H54 (cell line): Measurements from ENCODE around the gene RUFY3.

Experiments
- DNase-seq: peaks from one replicate; pipeline ENCODE4 v3.0.0; 2011; ENCODE audit warnings: low spot score, mixed read lengths; ENCODE audit not compliant: insufficient read length
- FAIRE-seq: peaks from 3 replicates; lab custom pipeline; 2011; peaks lifted over from hg19 to GRCh38; lab: Jason Lieb, UNC
- POLR2A ChIP-seq: IDR thresholded peaks from 2 replicates; pipeline ENCODE4 v1.6.1; 2011; ENCODE audit warnings: low read depth, mild to moderate bottlenecking, low read length

Gene RUFY3

DNA sequence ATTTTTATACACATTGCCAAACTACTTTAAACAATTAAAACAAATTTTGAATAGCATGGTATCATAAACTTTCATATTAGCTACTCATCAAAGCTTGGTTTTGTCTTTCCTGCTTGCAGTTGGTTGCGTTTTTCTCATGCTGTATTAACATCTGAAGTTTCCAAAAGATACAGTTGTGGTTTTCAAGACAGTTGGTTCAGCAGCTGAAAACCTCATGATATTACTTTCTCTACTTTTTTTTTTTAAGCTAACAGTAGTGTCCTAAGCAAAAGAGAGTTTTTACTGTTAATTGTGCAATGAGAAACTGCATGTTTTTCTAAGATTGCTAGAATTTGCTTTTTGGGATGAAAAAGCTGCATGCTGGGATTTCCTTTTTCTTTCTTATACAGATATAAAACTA lies 15.2 kb downstream of the RUFY3 start:
- FAIRE-seq (no peak), DNase-seq (no peak)
- no peak for TF ChIP-seq POLR2A

DNA sequence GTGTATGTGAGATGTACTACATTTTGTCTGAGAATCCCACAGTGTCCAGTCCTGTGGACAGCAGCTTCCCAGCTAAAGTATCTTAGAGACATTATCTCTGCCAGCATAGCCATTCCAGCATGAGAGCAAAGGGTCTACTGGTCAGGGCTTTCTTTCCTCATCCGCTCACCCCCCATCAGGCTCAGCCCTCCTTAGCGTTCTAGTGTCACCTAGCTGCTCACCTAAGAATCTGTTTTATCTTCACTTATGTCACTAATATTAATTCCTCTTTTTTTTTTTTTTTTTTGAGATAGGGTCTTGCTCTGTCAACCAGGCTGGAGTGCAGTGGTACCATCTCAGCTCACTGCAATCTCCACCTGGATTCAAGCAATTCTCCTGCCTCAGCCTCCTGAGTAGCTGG lies 15.6 kb downstream of the RUFY3 start:
- no peak for DNase-seq
- no peak for FAIRE-seq
- no peak for TF ChIP-seq POLR2A

DNA sequence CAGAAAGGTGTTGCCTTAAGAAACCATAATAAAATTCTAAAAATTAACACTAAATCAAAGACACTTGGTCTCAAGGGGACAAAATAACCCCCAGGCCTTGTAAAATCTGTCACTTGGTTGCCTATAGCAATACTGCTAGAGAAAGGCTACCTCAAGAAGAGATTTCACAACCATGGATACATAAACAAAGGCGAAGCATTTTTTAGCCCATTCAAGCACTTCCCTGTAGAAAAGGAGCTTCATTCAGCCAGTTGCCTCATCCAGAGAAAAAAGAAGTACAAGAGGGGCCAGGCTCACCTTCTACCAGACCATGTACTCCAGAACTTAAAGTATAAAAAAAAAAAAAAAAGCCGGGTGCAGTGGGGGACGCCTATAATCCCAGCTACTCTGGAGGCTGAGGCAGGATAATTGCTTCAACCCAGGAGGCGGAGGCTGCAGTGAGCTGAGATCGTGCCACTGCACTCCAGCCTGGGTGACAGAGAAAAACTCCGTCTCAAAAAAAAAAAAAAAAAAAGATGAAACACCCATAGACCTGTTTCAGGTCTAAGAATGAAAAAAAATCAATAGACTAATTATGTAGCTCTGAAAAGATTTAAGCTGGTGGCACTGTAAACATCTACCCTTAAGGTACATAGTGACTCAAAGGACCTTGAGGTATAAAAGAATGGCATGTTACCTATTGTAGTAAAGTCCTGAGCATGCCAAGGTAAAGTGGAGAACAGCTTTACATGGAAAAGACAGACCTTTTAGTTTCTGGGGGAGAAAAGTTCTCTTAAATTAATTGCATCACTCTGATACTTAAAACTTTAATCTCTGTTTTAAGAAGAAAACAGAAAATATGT lies 18.0 kb downstream of the RUFY3 start:
- no peak for DNase-seq
- FAIRE-seq: no peak
- no peak for TF ChIP-seq POLR2A

DNA sequence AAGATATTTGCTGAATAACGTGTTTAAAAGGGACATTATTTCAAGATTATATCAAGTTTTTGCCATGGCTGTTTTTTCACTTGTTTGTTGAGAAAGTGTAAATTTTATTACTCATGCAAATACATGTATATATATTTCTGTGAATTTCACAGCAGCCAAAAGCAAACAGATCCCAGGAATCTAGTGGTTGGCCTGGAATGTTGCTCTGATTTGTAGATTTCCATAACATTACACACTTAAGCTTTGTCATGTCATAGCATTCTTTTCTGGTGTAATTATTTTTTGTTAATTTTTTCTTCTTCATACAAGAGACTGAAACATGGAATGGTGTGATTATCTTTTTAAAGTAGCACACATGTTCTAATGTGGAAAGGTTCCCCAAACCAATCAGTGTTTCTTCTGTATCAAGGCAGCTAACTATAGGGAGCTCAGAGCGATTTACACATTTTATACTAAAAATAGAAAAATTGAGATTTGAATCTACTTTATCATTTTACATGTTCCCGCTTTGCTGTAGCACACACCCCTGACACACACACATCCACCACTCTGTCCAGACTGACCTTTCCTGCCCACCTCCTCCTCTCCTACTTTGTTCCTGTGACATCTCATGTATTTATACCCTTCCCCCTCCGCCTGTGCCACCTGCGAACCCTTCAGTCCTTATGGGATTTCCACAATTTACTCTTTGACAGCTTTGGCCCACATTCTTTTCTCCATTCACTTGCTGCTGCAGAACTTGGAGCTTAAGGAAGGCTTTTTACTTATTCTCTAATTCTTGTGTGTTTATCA lies 20.3 kb downstream of the RUFY3 start:
- no peak for TF ChIP-seq POLR2A
- no peak for FAIRE-seq

DNA sequence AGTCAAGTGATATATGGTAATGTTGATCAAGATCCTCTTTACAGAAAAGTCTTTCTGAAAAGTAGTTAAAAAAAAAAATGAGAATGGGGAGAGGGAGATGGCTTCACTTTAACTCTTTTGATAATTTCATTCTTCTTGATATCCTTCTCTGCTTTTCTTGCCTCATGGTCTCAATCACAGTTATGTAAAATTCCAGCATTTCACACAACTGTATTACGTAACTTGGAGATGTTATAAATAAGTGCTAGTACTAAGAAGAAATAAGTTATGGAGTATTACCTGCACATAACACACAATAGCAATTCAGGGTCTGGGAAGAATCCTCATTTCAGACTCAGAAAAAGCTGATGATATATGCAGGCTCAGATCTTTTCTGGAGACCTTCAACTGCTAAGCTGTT lies 22.0 kb downstream of the RUFY3 start:
- FAIRE-seq (no peak), DNase-seq (no peak)
- TF ChIP-seq POLR2A: no peak

More for the DNA sequence above, 20.3 kb downstream of the RUFY3 start:
- DNase-seq: no peak

DNA sequence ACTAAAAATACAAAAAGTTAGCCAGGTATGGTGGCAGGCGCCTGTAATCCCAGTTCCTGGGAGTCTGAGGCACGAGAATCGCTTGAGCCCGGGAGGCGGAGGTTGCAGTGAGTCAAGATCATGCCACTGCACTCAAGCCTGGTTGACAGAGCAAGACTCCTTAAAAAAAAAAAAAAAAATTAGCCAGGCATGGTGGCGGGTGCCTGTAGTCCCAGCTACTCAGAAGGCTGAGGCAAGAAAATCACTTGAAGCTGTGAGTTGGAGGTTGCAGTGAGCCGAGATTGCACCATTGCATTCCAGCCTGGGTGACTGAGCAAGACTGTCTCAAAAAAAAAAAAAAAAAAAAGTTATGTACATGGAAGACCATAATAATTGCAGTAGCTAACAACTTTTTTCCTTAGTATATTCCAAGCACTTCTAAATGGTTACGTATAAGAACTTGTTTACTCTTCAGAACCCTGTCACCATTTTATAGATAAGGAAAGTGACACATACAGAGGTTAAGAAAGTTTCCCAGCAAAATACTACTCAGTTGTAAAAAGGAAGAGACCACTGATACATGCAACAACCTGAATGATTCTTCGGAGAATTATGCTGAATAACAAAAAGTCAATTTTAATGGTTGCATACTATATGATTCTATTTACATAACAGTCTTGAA lies 24.5 kb downstream of the RUFY3 start:
- DNase-seq (no peak), FAIRE-seq (no peak)
- TF ChIP-seq POLR2A: no peak

DNA sequence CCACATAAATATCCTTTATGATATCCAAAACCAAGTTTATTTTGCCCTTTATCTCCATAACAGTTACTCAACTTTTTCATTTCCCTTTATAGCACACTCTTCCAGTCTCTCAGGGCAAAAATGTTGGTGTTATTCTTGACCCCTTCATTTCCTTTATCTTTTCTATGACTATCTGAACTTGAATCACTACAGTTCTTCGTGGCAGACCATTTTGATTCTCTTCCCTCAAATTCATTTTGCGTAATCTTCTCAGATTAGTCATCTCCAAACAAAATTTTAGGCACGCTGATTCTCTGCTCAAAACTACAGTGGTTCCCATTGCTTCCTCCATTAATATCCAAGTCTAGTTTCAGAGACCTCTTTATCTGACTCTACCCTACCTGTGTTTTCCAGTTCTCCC lies 26.1 kb downstream of the RUFY3 start:
- FAIRE-seq (no peak), DNase-seq (no peak)

DNA sequence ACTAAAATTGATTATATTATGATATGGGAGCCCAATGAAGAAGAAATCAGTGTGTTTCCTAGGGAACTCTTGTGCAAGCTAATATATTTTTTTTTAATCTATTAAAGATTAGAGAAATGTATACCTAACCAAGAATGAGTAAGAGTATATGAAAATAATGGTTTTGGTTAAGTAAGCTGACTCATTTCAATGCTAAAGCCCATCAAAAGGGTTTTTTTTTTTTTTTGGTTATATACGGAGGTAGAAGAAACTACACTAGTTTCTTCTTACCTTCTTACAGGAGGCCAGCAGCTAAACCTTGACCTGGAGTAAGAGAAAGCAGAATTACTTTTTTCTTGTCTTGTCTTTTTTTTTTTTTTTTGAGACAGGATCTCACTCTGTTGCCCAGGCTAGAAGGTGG lies 27.5 kb downstream of the RUFY3 start:
- no peak for DNase-seq
- FAIRE-seq: no peak
- no peak for TF ChIP-seq POLR2A

More for the DNA sequence above, 26.1 kb downstream of the RUFY3 start:
- TF ChIP-seq POLR2A: no peak

DNA sequence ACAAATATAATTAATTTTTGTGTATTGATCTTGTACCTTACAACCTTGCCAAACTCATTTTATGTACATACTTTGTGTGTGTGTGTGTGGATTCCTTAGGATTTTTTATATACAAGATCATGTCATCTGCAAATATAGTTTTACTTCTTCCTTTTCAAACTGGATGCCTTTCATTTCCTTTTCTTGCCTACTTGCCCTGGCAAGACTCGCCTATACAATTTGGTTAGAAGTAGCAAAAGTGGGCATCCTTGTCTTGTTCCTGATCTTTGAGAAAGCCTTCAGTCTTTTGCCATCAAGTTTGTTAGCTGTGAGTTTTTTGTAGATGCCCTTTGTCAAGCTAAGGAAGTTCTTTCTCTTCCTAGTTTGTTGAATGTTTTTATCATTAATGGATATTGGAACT lies 30.5 kb downstream of the RUFY3 start:
- no peak for FAIRE-seq
- TF ChIP-seq POLR2A: no peak

DNA sequence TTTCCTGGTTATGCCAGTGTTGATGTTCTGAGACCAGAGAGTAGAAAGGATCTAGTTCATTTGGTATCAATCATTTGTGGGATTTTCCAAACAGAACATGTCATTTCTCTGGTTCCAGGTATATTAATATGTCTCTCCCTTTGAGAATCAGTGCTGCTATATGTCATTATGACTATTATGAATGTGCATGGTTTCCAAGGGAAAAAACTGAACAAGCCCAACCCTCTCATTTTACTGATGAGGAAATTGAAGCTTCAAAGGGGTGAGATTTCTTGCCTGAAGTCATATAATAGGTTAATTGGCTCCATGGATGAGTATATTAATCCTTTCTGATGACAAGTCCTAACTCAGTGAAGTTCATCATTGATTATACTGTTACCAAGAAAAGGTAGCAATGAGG lies 31.9 kb downstream of the RUFY3 start:
- FAIRE-seq (no peak), DNase-seq (no peak)
- no peak for TF ChIP-seq POLR2A

More for the DNA sequence above, 30.5 kb downstream of the RUFY3 start:
- no peak for DNase-seq

DNA sequence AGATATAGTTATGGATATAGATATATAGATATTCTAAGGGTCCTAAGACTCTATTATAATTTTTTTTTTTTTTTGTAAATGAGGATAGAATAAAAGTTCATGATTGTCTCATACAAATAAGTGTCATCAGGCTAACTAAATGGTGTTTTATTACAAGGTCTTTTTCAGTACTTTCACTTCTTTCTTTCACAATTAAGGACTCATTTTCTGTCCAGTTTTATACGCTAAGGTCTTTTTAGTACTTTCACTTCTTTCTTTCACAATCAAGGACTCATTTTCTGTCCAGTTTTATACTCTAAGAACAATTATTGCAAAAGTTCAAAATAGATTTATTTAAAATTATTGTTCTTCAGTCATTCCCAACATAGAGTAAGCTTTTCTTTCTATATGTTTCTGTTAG lies 32.7 kb downstream of the RUFY3 start:
- FAIRE-seq (no peak), DNase-seq (no peak)
- no peak for TF ChIP-seq POLR2A

DNA sequence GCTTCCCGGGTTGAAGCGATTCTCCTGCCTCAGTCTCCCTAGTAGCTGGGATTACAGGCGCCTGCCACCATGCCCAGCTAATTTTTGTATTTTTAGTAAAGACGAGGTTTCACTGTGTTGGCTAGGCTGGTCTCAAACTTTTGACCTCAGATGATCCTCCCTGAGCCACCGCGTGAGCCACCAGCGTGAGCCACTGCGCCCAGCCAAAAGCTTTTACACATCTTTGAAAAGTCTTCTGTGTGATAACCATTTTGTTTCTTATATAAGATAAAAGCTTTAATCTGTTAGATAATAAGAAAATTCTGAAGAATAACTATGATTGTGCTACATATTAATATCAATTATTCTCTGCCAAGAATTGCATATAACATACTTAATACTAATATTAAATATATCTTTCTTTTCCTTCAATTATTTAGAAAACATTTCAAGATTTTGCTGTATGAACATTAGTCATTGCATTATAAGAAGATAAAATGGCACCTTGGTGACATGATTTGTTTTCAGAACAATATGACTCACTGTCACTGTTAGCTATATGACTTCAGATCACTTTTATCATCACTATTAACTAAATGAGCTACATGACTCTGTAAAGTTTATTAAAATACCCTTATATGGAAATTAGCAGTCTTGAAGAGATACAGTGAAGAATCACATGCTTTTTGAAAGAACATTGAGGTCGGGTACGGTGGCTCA lies 33.4 kb downstream of the RUFY3 start:
- DNase-seq: no peak
- FAIRE-seq: no peak
- TF ChIP-seq POLR2A: no peak

DNA sequence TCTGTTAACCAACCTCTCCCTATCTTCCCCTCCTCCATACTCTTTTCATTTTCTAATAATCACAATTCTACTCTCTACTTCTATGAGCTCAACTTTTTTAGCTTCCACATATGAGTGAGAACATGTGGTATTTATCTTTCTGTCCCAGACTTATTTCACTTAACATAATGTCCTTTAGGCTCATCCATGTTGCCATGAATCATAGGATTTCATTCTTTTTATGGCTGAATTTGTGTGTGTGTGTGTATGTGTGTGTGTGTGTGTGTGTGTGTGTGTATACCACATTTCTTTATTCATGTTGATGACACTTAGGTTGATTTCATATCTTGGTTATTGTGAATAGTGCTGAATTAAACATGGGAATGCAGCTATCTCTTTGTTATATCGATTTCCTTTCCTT lies 37.4 kb downstream of the RUFY3 start:
- no peak for TF ChIP-seq POLR2A
- no peak for FAIRE-seq
- no peak for DNase-seq
